Aorta (tissue), 5 donors: ENCODE measurements around the gene LDLRAD4. TPM values are rescaled to one million over a fixed set of nuclear protein-coding genes. Genes with fewer than 3 reads are reported as not detected.

Experiments
- ATAC-seq: fragments of 200-7000 bp; cut with Tn5 transposase; one replicate; pipeline ENCODE4 v1.9.1; 2022; ENCODE audit warnings: moderate library complexity; ENCODE audit not compliant: low FRiP score
- DNase-seq, 2 donors: peaks; one replicate each; pipeline ENCODE4 v3.0.0-alpha.2; 2020
- H3K27ac ChIP-seq, 2 donors: one replicate each; pipeline ENCODE4 v1.5.1; 2013; ENCODE audit warnings: low read length in 2 of 2, mild to moderate bottlenecking in 2 of 2, moderate library complexity in 2 of 2, control low read depth in 1 of 2, inconsistent platforms in 1 of 2, low read depth in 1 of 2
- H3K27me3 ChIP-seq, 2 donors: one replicate each; pipeline ENCODE4 v1.6.1; 2013; ENCODE audit warnings: control low read depth in 1 of 2, low read length in 1 of 2, mild to moderate bottlenecking in 1 of 2, moderate library complexity in 1 of 2; ENCODE audit not compliant: insufficient read depth in 2 of 2, control insufficient read depth in 1 of 2
- H3K36me3 ChIP-seq, 2 donors: one replicate each; pipeline ENCODE4 v1.6.1; 2013; ENCODE audit warnings: control low read depth in 1 of 2, low read length in 1 of 2, mild to moderate bottlenecking in 1 of 2; ENCODE audit not compliant: insufficient read depth in 2 of 2, control insufficient read depth in 1 of 2
- H3K4me1 ChIP-seq, 2 donors: one replicate each; pipeline ENCODE4 v1.6.1; 2013; ENCODE audit warnings: low read length in 2 of 2, control low read depth in 1 of 2, mild to moderate bottlenecking in 1 of 2, moderate library complexity in 1 of 2; ENCODE audit not compliant: insufficient read depth in 2 of 2, control insufficient read depth in 1 of 2
- H3K4me3 ChIP-seq, 2 donors: one replicate each; pipeline ENCODE4 v1.5.1; 2013; ENCODE audit warnings: low read length in 2 of 2, control low read depth in 1 of 2, mild to moderate bottlenecking in 1 of 2
- H3K9me3 ChIP-seq: one replicate; pipeline ENCODE4 v1.6.1; 2013; ENCODE audit warnings: mild to moderate bottlenecking, low read length; ENCODE audit not compliant: control insufficient read depth
- WGBS, 2 donors: extraction: QIAGEN DNeasy Blood & Tissue Kit; methylation state at CpG; one replicate each; pipeline ENCODE4 v1.1.7; 2013; 5-methylcytosine and 5-hydroxymethylcytosine counted together
- intact Hi-C, 2 donors: fragments of 100-400 bp; cut with DNase I; formaldehyde crosslinking; loops; one replicate each; pipeline versions ENCODE4 v1.14.2 to v1.15.0; 2022
- polyA plus RNA-seq, 2 donors: library from polyadenylated mRNA; stranded (reverse); fragments of 200-250 nt; gene quantifications; one replicate each; pipeline ENCODE4 v1.2.3, GENCODE V29; 2013
- total RNA-seq, 2 donors: library from RNA; stranded (reverse); fragmentation: NEBNext Ultra II Directional; extraction: Animal tissue kit (Norgen Biotek cat#: 25700); gene quantifications; one replicate each; pipeline ENCODE4 v1.2.1, GENCODE V29; 2021
- donor health status: healthy with polysubstance abuse.
- donor health status: Bipolar disorder and iron deficiency.
- donor health status: DM: no; HTN: no; CAD: no.
- donor health status: DM: no; HTN: no; CAD: no.
- donor health status: DM: yes; HTN: yes; CAD: no.

The LDLRAD4 gene
- total and polyA plus RNA-seq, 4 donors: 7.0 to 112 (median 36.9) TPM

GRCh38 chr18:13539843-13540476, 321.4 kb downstream of the LDLRAD4 start:
- H3K9me3 ChIP-seq: no peaks in the 10 kb centered on the region
- H3K4me3 ChIP-seq: no peak overlapping the region
- H3K27me3 ChIP-seq: no peaks in the 10 kb centered on the region
- intact Hi-C loops: loop anchor here in 1 of 2 donors (10.0 kb wide), 1 partner anchor 155 kb away; no protein-coding TSS in a partner anchor
- H3K36me3 ChIP-seq: no peaks in the 10 kb centered on the region
- no peak overlapping the region for H3K27ac ChIP-seq
- H3K4me1 ChIP-seq: peaks cover 3 to 8% of the 10 kb centered on the region in 2 donors
- ATAC-seq (peak; percentile 53), DNase-seq (no peak)
- 3 to 7% methylated on average over 4 of the region's 4 CpGs for WGBS, 2 donors

DNA sequence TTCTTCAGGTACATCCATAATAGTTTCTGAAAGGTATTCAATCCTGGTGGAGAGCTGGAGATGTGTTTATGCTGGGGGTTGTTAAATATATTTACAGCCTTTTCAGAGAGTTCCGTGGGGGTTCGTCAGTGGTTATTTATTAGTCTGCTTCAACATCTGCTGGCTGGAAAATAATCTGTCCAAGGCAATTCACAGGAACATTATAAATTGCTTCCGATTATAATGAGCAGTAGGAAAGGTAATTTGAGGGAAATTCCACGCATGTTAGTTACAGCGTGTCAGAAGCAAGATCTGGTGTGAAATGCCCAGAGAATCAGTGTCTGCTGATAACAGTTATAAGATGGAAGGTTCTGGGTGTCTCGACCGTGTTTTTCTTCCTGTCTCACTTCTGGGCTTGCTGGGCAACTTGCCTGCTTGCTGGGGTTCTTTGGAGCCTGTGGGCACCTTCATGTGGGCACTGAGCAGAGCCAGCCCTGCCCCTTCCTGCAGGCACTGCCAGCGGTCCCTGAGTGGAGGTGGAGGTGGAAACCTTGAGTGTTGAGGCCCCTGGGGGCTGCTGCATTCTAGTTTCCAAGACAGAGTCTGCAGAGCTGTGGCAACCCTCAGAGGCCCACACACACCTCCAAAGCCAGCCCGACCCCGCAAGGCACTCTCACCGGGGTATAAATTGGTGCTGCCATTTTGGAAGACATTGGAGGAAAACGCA, 322.1 kb downstream of the LDLRAD4 start:
- 19 to 20% methylated on average over 12 of the region's 12 CpGs for WGBS, 2 donors
- Histone ChIP-seq H3K9me3 (no peaks in the 10 kb centered on the region), H3K36me3 (no peaks in the 10 kb centered on the region), H3K27ac (no peak overlapping the region), H3K27me3 (no peaks in the 10 kb centered on the region), H3K4me1 (peaks cover 3 to 8% of the 10 kb centered on the region in 2 donors), H3K4me3 (no peak overlapping the region)
- ATAC-seq: peak; percentile 13
- DNase-seq: no peak
- intact Hi-C loops: no loop called here

GRCh38 chr18:13541621-13542519, 323.3 kb downstream of the LDLRAD4 start:
- no peaks in the 10 kb centered on the region for H3K36me3 ChIP-seq
- no peak overlapping the region for H3K27ac ChIP-seq
- peaks cover 3 to 8% of the 10 kb centered on the region in 2 donors for H3K4me1 ChIP-seq
- intact Hi-C loops: no loop called here
- H3K9me3 ChIP-seq: no peaks in the 10 kb centered on the region
- no peak overlapping the region for H3K4me3 ChIP-seq
- ATAC-seq: no peak
- H3K27me3 ChIP-seq: no peaks in the 10 kb centered on the region
- no peak for DNase-seq
- WGBS, 2 donors: 89 to 92% methylated on average over 13 of the region's 13 CpGs

- intact Hi-C loops: no loop called here
- Histone ChIP-seq H3K27ac (no peak overlapping the region), H3K27me3 (no peaks in the 10 kb centered on the region), H3K4me3 (no peak overlapping the region), H3K9me3 (no peaks in the 10 kb centered on the region), H3K36me3 (no peaks in the 10 kb centered on the region), H3K4me1 (peaks cover 3 to 8% of the 10 kb centered on the region in 2 donors)
- DNase-seq (no peak), ATAC-seq (no peak)
- 90% methylated on average over 7 of the region's 7 CpGs for WGBS, 2 donors
These were observed 323.9 kb downstream of the LDLRAD4 start for GRCh38 chr18:13542520-13542847.

GRCh38 chr18:13543144-13543543, 324.6 kb downstream of the LDLRAD4 start:
- Histone ChIP-seq H3K4me3 (no peak overlapping the region), H3K27me3 (no peaks in the 10 kb centered on the region), H3K4me1 (peaks cover 3 to 8% of the 10 kb centered on the region in 2 donors), H3K27ac (no peak overlapping the region), H3K9me3 (no peaks in the 10 kb centered on the region), H3K36me3 (no peaks in the 10 kb centered on the region)
- DNase-seq (no peak), ATAC-seq (no peak)
- intact Hi-C loops: no loop called here
- WGBS, 2 donors: 94 to 98% methylated on average over 4 of the region's 4 CpGs

DNA sequence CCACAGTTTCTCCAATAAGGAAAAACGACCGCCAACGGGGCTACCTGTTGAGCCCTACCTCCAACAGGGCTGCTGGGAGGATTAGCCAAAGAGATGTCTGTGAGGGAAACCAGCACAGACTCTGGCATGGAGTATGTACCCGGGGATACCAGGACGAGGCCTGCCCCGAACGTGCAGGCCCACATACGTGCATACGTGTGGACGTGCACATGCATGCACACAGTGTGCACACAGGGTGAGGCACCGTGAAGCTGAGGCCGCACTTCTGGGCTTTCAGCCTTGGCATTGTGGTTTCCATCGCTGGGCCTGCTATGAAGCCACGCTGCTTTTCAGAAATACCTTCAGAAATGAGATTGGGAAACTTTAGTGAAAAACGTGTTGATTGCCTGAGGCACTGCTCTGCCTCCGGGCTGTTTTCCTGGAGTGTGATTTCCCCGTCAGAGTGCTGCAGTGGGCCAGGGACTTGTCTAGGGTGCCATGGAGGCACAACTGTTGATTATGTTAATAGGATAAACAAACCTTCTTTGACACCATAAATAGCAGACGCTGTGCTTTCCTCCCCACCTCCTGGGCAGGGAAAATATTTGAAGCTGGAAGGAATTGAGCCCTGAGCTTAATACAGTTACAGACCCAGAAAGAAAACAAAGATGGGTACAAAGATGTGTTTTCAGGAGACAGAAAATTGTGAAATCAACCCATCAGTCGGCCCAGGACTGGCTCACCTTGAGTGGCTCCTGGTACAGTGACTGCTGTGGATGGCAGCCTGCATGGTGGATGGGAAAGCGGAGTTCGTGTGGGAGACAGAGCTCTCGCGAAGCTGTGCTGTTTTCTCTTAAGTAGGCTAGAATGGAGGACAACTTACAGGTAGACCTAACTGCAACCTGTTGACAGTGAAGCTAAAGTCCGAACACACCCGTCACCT, 325.5 kb downstream of the LDLRAD4 start:
- Histone ChIP-seq H3K36me3 (no peaks in the 10 kb centered on the region), H3K4me3 (no peak overlapping the region), H3K27me3 (no peaks in the 10 kb centered on the region), H3K4me1 (peaks cover 3 to 8% of the 10 kb centered on the region in 2 donors), H3K27ac (no peak overlapping the region), H3K9me3 (no peaks in the 10 kb centered on the region)
- 71 to 75% methylated on average over 25 of the region's 25 CpGs for WGBS, 2 donors
- intact Hi-C loops: no loop called here
- ATAC-seq: no peak
- DNase-seq: no peak

DNA sequence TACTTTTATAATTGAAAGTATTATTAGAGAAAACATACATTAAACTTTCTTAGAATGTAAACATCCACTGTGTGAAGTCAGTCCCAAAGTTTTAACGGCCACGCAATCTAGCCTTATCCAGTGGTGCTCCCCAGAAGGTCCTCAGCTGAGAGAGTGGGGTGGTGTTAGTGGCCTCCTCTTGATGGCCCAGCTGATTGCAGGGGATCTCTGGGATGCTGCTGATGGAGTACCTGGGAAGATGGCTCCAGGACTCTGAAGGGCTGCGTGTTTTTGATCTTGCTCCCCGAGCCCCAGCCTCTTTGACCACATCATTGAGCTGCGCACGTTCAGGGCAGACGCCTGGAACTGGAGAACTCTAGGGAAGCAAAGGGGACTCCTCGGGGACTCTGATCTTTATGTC, 326.4 kb downstream of the LDLRAD4 start:
- H3K27ac ChIP-seq: no peak overlapping the region
- intact Hi-C loops: no loop called here
- no peak overlapping the region for H3K4me3 ChIP-seq
- 97% methylated on average over 8 of the region's 8 CpGs for WGBS, 2 donors
- peaks cover 3 to 4% of the 10 kb centered on the region in 2 donors for H3K4me1 ChIP-seq
- ATAC-seq: no peak
- DNase-seq: no peak
- H3K36me3 ChIP-seq: no peaks in the 10 kb centered on the region
- no peaks in the 10 kb centered on the region for H3K27me3 ChIP-seq
- no peaks in the 10 kb centered on the region for H3K9me3 ChIP-seq

- no peak for ATAC-seq
- Histone ChIP-seq H3K4me1 (peaks cover 0 to 3% of the 10 kb centered on the region in 2 donors), H3K9me3 (no peaks in the 10 kb centered on the region), H3K4me3 (no peak overlapping the region), H3K36me3 (no peaks in the 10 kb centered on the region), H3K27ac (no peak overlapping the region), H3K27me3 (no peaks in the 10 kb centered on the region)
- intact Hi-C loops: no loop called here
- 92 to 99% methylated on average over 4 of the region's 4 CpGs for WGBS, 2 donors
- no peak for DNase-seq
These were observed 327.0 kb downstream of the LDLRAD4 start for GRCh38 chr18:13545514-13545913.
